ENCODE data around the gene GPR108. TPM values are rescaled to one million over a fixed set of nuclear protein-coding genes. Genes with fewer than 3 reads are reported as not detected.

The GPR108 gene
- total and polyA plus RNA-seq, 2 of the 13 experiments (the other 11 are each of a cell fraction or from before 2014, with no cell fraction given): 36.4 to 63.0 TPM

DNA sequence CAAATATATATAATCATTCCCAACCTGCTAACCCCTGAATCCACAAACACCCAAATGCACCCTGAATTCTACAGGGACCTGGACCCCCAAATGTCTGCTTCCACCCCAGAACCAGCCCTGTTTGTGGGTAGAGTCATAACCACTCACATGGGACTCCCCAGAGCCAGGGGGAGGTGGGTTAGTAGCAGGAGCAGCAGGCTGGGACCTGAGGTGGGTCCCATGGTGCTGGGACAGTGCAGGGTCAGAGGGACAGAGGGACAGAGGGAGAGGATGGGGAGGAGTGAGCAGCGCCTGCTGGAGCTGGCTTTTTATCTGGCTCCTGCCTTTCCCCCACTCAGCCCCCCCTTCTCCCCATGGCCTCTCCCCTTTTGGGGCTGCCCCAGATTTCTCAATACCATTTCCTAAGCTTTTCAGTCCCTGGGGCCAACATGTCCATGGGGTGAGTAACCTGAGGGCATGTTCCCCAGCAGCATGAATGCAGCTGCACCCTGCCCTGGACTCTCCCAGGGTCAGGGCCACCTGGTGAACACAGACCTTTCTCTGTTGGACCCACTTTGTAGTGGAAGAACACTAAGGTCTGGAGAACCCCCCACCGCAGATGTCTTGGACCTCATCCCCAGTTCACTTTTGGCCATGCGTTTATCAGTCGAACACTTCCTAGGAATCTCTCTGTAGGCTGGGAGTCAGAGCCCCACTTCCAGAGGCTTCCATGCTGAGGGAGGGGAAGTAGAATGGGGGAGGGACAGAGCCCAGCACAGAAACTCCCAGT, 16.8 kb downstream of the GPR108 start, which contains the start of gene C3 (continued):
- TF ChIP-seq, protein P1, sequence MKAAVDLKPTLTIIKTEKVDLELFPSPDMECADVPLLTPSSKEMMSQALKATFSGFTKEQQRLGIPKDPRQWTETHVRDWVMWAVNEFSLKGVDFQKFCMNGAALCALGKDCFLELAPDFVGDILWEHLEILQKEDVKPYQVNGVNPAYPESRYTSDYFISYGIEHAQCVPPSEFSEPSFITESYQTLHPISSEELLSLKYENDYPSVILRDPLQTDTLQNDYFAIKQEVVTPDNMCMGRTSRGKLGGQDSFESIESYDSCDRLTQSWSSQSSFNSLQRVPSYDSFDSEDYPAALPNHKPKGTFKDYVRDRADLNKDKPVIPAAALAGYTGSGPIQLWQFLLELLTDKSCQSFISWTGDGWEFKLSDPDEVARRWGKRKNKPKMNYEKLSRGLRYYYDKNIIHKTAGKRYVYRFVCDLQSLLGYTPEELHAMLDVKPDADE (CRISPR knock-in tag; IDR thresholded peaks at IDR 0.05): no peak
- peak; percentile 76 for TF ChIP-seq ZNF224 (CRISPR knock-in tag; IDR thresholded peaks at IDR 0.05)
- TF ChIP-seq SATB2 (CRISPR knock-in tag; IDR thresholded peaks at IDR 0.05): peak; percentile 18; the same call in 1 of the 2 replicates
- TF ChIP-seq, protein P2, sequence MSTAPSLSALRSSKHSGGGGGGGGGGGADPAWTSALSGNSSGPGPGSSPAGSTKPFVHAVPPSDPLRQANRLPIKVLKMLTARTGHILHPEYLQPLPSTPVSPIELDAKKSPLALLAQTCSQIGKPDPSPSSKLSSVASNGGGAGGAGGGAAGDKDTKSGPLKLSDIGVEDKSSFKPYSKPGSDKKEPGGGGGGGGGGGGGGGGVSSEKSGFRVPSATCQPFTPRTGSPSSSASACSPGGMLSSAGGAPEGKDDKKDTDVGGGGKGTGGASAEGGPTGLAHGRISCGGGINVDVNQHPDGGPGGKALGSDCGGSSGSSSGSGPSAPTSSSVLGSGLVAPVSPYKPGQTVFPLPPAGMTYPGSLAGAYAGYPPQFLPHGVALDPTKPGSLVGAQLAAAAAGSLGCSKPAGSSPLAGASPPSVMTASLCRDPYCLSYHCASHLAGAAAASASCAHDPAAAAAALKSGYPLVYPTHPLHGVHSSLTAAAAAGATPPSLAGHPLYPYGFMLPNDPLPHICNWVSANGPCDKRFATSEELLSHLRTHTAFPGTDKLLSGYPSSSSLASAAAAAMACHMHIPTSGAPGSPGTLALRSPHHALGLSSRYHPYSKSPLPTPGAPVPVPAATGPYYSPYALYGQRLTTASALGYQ (CRISPR knock-in tag; IDR thresholded peaks at IDR 0.05): peak; percentile 59; the same call in 1 of the 2 replicates
- peak; percentile 64 for TF ChIP-seq RAD21 (CRISPR knock-in tag; IDR thresholded peaks at IDR 0.05)
- TF ChIP-seq CC2D1A (CRISPR knock-in tag; IDR thresholded peaks at IDR 0.05): 0 out of 2 replicates have a peak, but pooled peaks have one; percentile 40
- TF ChIP-seq, protein P3, sequence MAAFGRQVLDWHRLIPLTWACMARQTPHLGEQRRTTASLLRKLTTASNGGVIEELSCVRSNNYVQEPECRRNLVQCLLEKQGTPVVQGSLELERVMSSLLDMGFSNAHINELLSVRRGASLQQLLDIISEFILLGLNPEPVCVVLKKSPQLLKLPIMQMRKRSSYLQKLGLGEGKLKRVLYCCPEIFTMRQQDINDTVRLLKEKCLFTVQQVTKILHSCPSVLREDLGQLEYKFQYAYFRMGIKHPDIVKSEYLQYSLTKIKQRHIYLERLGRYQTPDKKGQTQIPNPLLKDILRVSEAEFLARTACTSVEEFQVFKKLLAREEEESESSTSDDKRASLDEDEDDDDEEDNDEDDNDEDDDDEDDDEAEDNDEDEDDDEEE (CRISPR knock-in tag; IDR thresholded peaks at IDR 0.05): no peak; the same call in 1 of the 2 replicates
- no peak for TF ChIP-seq TOPORS (CRISPR knock-in tag; IDR thresholded peaks at IDR 0.05)
- TF ChIP-seq, protein P4, sequence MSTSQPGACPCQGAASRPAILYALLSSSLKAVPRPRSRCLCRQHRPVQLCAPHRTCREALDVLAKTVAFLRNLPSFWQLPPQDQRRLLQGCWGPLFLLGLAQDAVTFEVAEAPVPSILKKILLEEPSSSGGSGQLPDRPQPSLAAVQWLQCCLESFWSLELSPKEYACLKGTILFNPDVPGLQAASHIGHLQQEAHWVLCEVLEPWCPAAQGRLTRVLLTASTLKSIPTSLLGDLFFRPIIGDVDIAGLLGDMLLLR (CRISPR knock-in tag; IDR thresholded peaks at IDR 0.05): 0 out of 2 replicates have a peak, but pooled peaks have one; percentile 34
- peak; percentile 48; the same call in 1 of the 2 replicates for TF ChIP-seq ZMYM4 (CRISPR knock-in tag; IDR thresholded peaks at IDR 0.05)
- TF ChIP-seq CREB1 (IDR thresholded peaks at IDR 0.05): no peak
- peak; percentile 69 for TF ChIP-seq CREB1 (CRISPR knock-in tag; IDR thresholded peaks at IDR 0.05)
- TF ChIP-seq CBX1 (IDR thresholded peaks at IDR 0.05; ENCODE audit: low read depth): peak; percentile 70
- TF ChIP-seq ZNF775 (CRISPR knock-in tag; IDR thresholded peaks at IDR 0.05; ENCODE audit: borderline replicate concordance): no peak; the same call in 1 of the 2 replicates
- 0 out of 2 replicates have a peak, but pooled peaks have one; percentile 46 for TF ChIP-seq WIZ (CRISPR knock-in tag; IDR thresholded peaks at IDR 0.05)
- peak; percentile 84 for TF ChIP-seq ZBTB38 (CRISPR knock-in tag; IDR thresholded peaks at IDR 0.05)
- peak; percentile 25; the same call in 1 of the 2 replicates for TF ChIP-seq JUN (CRISPR knock-in tag; IDR thresholded peaks at IDR 0.05)
- TF ChIP-seq, protein P5, sequence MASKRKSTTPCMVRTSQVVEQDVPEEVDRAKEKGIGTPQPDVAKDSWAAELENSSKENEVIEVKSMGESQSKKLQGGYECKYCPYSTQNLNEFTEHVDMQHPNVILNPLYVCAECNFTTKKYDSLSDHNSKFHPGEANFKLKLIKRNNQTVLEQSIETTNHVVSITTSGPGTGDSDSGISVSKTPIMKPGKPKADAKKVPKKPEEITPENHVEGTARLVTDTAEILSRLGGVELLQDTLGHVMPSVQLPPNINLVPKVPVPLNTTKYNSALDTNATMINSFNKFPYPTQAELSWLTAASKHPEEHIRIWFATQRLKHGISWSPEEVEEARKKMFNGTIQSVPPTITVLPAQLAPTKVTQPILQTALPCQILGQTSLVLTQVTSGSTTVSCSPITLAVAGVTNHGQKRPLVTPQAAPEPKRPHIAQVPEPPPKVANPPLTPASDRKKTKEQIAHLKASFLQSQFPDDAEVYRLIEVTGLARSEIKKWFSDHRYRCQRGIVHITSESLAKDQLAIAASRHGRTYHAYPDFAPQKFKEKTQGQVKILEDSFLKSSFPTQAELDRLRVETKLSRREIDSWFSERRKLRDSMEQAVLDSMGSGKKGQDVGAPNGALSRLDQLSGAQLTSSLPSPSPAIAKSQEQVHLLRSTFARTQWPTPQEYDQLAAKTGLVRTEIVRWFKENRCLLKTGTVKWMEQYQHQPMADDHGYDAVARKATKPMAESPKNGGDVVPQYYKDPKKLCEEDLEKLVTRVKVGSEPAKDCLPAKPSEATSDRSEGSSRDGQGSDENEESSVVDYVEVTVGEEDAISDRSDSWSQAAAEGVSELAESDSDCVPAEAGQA (IDR thresholded peaks at IDR 0.05; ENCODE audit: low read depth): 0 out of 2 replicates have a peak, but pooled peaks have one; percentile 59
- TF ChIP-seq, protein P5 (CRISPR knock-in tag; IDR thresholded peaks at IDR 0.05; ENCODE audit: borderline replicate concordance): no peak
